IPS-20b (cell line): Measurements from ENCODE around the gene MCFD2.

Experiments used
- H3K27ac ChIP-seq: one replicate; pipeline ENCODE4 v1.5.1; 2013; ENCODE audit warnings: low read length
- H3K27me3 ChIP-seq: 2 replicates; pipeline ENCODE4 v1.6.1; 2013; ENCODE audit warnings: mild to moderate bottlenecking, low read length, inconsistent platforms; ENCODE audit not compliant: insufficient read depth
- H3K36me3 ChIP-seq: 2 replicates; pipeline ENCODE4 v1.6.1; 2013; ENCODE audit warnings: low read depth, mild to moderate bottlenecking, inconsistent platforms, low read length, moderate library complexity; ENCODE audit not compliant: insufficient read depth
- H3K4me1 ChIP-seq: 2 replicates; pipeline ENCODE4 v1.6.1; 2013; ENCODE audit warnings: mild to moderate bottlenecking, control low read depth, inconsistent platforms, low read length, moderate library complexity; ENCODE audit not compliant: insufficient read depth
- H3K4me3 ChIP-seq: 2 replicates; pipeline ENCODE4 v1.5.1; 2013; ENCODE audit warnings: mild to moderate bottlenecking, low read length, inconsistent platforms
- H3K9ac ChIP-seq: 2 replicates; pipeline ENCODE4 v1.6.1; 2013; ENCODE audit warnings: low read depth, mild to moderate bottlenecking, inconsistent platforms, low read length, moderate library complexity
- H3K9me3 ChIP-seq: 2 replicates; pipeline ENCODE4 v1.6.1; 2013; ENCODE audit warnings: mild to moderate bottlenecking, low read depth, low read length, inconsistent platforms; ENCODE audit not compliant: insufficient read depth

MCFD2 gene

GRCh38 chr2:46951290-46952064 lies 35.9 kb upstream of the MCFD2 start:
- H3K9me3 ChIP-seq: no peaks in the 10 kb centered on the region
- H3K36me3 ChIP-seq: peaks cover 17% of the 10 kb centered on the region; the same call in 1 of the 2 replicates
- H3K27ac ChIP-seq: no peak overlapping the region
- no peaks in the 10 kb centered on the region for H3K27me3 ChIP-seq
- no peak overlapping the region for H3K9ac ChIP-seq
- H3K4me1 ChIP-seq: peaks cover 4% of the 10 kb centered on the region
- H3K4me3 ChIP-seq: no peak overlapping the region

GRCh38 chr2:46950314-46950713 lies 34.7 kb upstream of the MCFD2 start:
- H3K27ac ChIP-seq: no peak overlapping the region
- H3K4me1 ChIP-seq: peaks cover 4% of the 10 kb centered on the region

GRCh38 chr2:46947841-46948240 lies 32.2 kb upstream of the MCFD2 start:
- peaks cover 20% of the 10 kb centered on the region; the same call in 1 of the 2 replicates for H3K36me3 ChIP-seq
- H3K9ac ChIP-seq: no peak overlapping the region
- no peaks in the 10 kb centered on the region for H3K9me3 ChIP-seq
- H3K4me1 ChIP-seq: peaks cover 4% of the 10 kb centered on the region; the same call in 1 of the 2 replicates
- H3K27me3 ChIP-seq: peaks cover 7% of the 10 kb centered on the region; the same call in 1 of the 2 replicates
- no peak overlapping the region for H3K4me3 ChIP-seq
- H3K27ac ChIP-seq: no peak overlapping the region

More at GRCh38 chr2:46950314-46950713, 34.7 kb upstream of the MCFD2 start:
- H3K9me3 ChIP-seq: no peaks in the 10 kb centered on the region
- no peaks in the 10 kb centered on the region for H3K27me3 ChIP-seq
- H3K36me3 ChIP-seq: peaks cover 17% of the 10 kb centered on the region; the same call in 1 of the 2 replicates
- H3K4me3 ChIP-seq: no peak overlapping the region
- H3K9ac ChIP-seq: no peak overlapping the region

- Histone ChIP-seq H3K27ac (no peak overlapping the region), H3K27me3 (peaks cover 19% of the 10 kb centered on the region), H3K36me3 (peaks cover 8% of the 10 kb centered on the region; the same call in 1 of the 2 replicates), H3K4me3 (no peak overlapping the region), H3K9me3 (no peaks in the 10 kb centered on the region), H3K4me1 (peaks cover 6% of the 10 kb centered on the region; the same call in 1 of the 2 replicates), H3K9ac (no peak overlapping the region)
Observed at GRCh38 chr2:46945671-46946070, 30.1 kb upstream of the MCFD2 start.

GRCh38 chr2:46943881-46944798 lies 28.5 kb upstream of the MCFD2 start:
- 0 out of 2 replicates have a peak, but pooled peaks cover 3% of the 10 kb centered on the region for H3K36me3 ChIP-seq
- H3K27ac ChIP-seq: no peak overlapping the region
- H3K9me3 ChIP-seq: no peaks in the 10 kb centered on the region
- peaks cover 9% of the 10 kb centered on the region for H3K4me1 ChIP-seq
- H3K27me3 ChIP-seq: peaks cover 32% of the 10 kb centered on the region
- no peak overlapping the region for H3K4me3 ChIP-seq
- no peak overlapping the region for H3K9ac ChIP-seq

- peak overlapping the region; percentile 5 for H3K4me3 ChIP-seq
- H3K27ac ChIP-seq: no peak overlapping the region
- 0 out of 2 replicates have a peak, but pooled peaks cover 3% of the 10 kb centered on the region for H3K36me3 ChIP-seq
- H3K4me1 ChIP-seq: peaks cover 9% of the 10 kb centered on the region
- H3K9ac ChIP-seq: no peak overlapping the region
- peaks cover 32% of the 10 kb centered on the region for H3K27me3 ChIP-seq
- H3K9me3 ChIP-seq: no peaks in the 10 kb centered on the region
Observed at GRCh38 chr2:46942891-46943626, 27.5 kb upstream of the MCFD2 start.

GRCh38 chr2:46942143-46942526 lies 26.5 kb upstream of the MCFD2 start:
- H3K4me3 ChIP-seq: peak overlapping the region; percentile 90
- H3K27ac ChIP-seq: no peak overlapping the region
- peaks cover 32% of the 10 kb centered on the region for H3K27me3 ChIP-seq
- H3K9me3 ChIP-seq: no peaks in the 10 kb centered on the region
- H3K36me3 ChIP-seq: 0 out of 2 replicates have a peak, but pooled peaks cover 3% of the 10 kb centered on the region
- H3K9ac ChIP-seq: peak overlapping the region; percentile 79
- peaks cover 9% of the 10 kb centered on the region for H3K4me1 ChIP-seq

- H3K9ac ChIP-seq: no peak overlapping the region; the same call in 1 of the 2 replicates
- H3K9me3 ChIP-seq: no peaks in the 10 kb centered on the region
- H3K27ac ChIP-seq: no peak overlapping the region
- H3K4me1 ChIP-seq: peaks cover 9% of the 10 kb centered on the region
- 0 out of 2 replicates have a peak, but pooled peaks cover 3% of the 10 kb centered on the region for H3K36me3 ChIP-seq
- peak overlapping the region; percentile 56; the same call in 1 of the 2 replicates for H3K4me3 ChIP-seq
- peaks cover 32% of the 10 kb centered on the region for H3K27me3 ChIP-seq
Observed at GRCh38 chr2:46939626-46940359, 24.2 kb upstream of the MCFD2 start.

- Histone ChIP-seq H3K27ac (no peak overlapping the region), H3K27me3 (peaks cover 21% of the 10 kb centered on the region), H3K4me3 (no peak overlapping the region), H3K36me3 (no peaks in the 10 kb centered on the region), H3K9ac (no peak overlapping the region), H3K9me3 (no peaks in the 10 kb centered on the region), H3K4me1 (peaks cover 7% of the 10 kb centered on the region)
Observed at GRCh38 chr2:46937471-46937901, 21.9 kb upstream of the MCFD2 start.

- Histone ChIP-seq H3K36me3 (no peaks in the 10 kb centered on the region), H3K4me1 (peaks cover 3% of the 10 kb centered on the region; the same call in 1 of the 2 replicates), H3K9ac (no peak overlapping the region), H3K27ac (no peak overlapping the region), H3K27me3 (peaks cover 13% of the 10 kb centered on the region; the same call in 1 of the 2 replicates), H3K9me3 (no peaks in the 10 kb centered on the region), H3K4me3 (no peak overlapping the region)
Observed at GRCh38 chr2:46936566-46936965, 21.0 kb upstream of the MCFD2 start.
